Endodermal cell (in vitro differentiated cells): Measurements from ENCODE around the gene MZT1. TPM values are rescaled to one million over a fixed set of nuclear protein-coding genes. Genes with fewer than 3 reads are reported as not detected.

ENCODE experiments used
- DNase-seq: peaks from one replicate; pipeline ENCODE4 v3.0.0-alpha.2; 2017
- H3K27ac ChIP-seq: 2 replicates; pipeline ENCODE4 v1.5.1; 2013; ENCODE audit warnings: mild to moderate bottlenecking, low read depth, low read length, moderate library complexity
- H3K27me3 ChIP-seq: 2 replicates; pipeline ENCODE4 v1.6.1; 2013; ENCODE audit warnings: mild to moderate bottlenecking, low read length, moderate library complexity; ENCODE audit not compliant: insufficient read depth, control insufficient read depth, poor library complexity, severe bottlenecking
- H3K36me3 ChIP-seq: 2 replicates; pipeline ENCODE4 v1.7.0; 2013; ENCODE audit warnings: mild to moderate bottlenecking, low read length, moderate library complexity; ENCODE audit not compliant: control insufficient read depth, insufficient read depth
- H3K4me1 ChIP-seq: one replicate; pipeline ENCODE4 v1.7.0; 2013; ENCODE audit warnings: low read length; ENCODE audit not compliant: control insufficient read depth, insufficient read depth
- H3K4me3 ChIP-seq: 2 replicates; pipeline ENCODE4 v1.5.1; 2013; ENCODE audit warnings: mild to moderate bottlenecking, low read length, moderate library complexity
- H3K9ac ChIP-seq: 2 replicates; pipeline ENCODE4 v1.6.1; 2013; ENCODE audit warnings: mild to moderate bottlenecking, low read length, moderate library complexity; ENCODE audit not compliant: poor library complexity, severe bottlenecking; ENCODE audit errors: extremely low read depth
- H3K9me3 ChIP-seq: 2 replicates; pipeline ENCODE4 v1.6.1; 2013; ENCODE audit warnings: mild to moderate bottlenecking, low read length, moderate library complexity; ENCODE audit not compliant: control insufficient read depth
- H3K27ac Mint-ChIP-seq: 2 replicates; pipeline ENCODE4 v1.8.0; 2020; ENCODE audit warnings: mixed read lengths
- H3K27me3 Mint-ChIP-seq: 2 replicates; pipeline ENCODE4 v1.8.0; 2021; ENCODE audit warnings: mild to moderate bottlenecking, mixed read lengths; ENCODE audit not compliant: insufficient read depth
- H3K36me3 Mint-ChIP-seq: 2 replicates; pipeline ENCODE4 v1.8.0; 2020; ENCODE audit warnings: low read depth, mixed read lengths
- H3K4me1 Mint-ChIP-seq: 2 replicates; pipeline ENCODE4 v1.8.0; 2020; ENCODE audit warnings: mixed read lengths
- H3K4me3 Mint-ChIP-seq: 2 replicates; pipeline ENCODE4 v1.8.0; 2020; ENCODE audit warnings: mild to moderate bottlenecking, moderate library complexity, mixed read lengths
- H3K9me3 Mint-ChIP-seq: 2 replicates; pipeline ENCODE4 v1.8.0; 2020; ENCODE audit warnings: mild to moderate bottlenecking, mixed read lengths
- WGBS, 2 experiments: methylation state at CpG; one replicate each; pipeline versions ENCODE4 v1.1.5 to v1.1.7; 2013; ENCODE audit warnings: missing lambda C conversion rate in 2 of 2, mixed read lengths in 1 of 2; ENCODE audit not compliant: insufficient coverage in 1 of 2, insufficient read length in 1 of 2; 5-methylcytosine and 5-hydroxymethylcytosine counted together
- total RNA-seq, 2 donors: library from RNA; stranded (reverse); fragmentation: NEBNext Ultra II Directional in 1 of 2; extraction: Animal tissue kit (Norgen Biotek cat#: 25700) in 1 of 2; gene quantifications; 2 replicates in 1 of 2; 3 replicates in 1 of 2; pipeline ENCODE4 v1.2.1, GENCODE V29; 2021
- TF ChIP-seq, protein P1 (sequence below): fragments of 200-600 bp; sonication (generic); conservative IDR thresholded peaks from 2 replicates; pipeline ENCODE4 v1.5.0; 2021; ENCODE audit warnings: antibody characterized with exemption, mild to moderate bottlenecking

Gene MZT1
- total RNA-seq, 2 donors from 2014 or later = 22.0 to 27.5 TPM

DNA sequence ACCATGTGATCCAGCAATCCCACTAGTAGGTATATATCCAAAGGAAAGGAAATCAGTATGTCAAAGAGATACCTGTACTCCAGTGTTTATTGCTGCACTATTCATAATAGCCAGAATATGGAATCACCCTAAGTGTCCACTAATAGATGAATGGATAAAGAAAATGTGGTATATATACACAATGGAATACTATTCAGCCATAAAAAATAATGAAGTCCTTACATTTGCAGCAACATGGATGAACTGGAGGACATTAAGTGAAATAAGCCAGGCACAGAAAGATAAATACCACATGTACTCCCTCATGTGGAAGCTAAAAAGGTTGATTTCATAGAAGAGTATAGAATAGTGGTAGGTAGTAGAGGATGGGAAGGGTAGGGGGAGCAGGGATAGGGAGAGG is 23.8 kb upstream of the MZT1 start:
- TF ChIP-seq, protein P1, sequence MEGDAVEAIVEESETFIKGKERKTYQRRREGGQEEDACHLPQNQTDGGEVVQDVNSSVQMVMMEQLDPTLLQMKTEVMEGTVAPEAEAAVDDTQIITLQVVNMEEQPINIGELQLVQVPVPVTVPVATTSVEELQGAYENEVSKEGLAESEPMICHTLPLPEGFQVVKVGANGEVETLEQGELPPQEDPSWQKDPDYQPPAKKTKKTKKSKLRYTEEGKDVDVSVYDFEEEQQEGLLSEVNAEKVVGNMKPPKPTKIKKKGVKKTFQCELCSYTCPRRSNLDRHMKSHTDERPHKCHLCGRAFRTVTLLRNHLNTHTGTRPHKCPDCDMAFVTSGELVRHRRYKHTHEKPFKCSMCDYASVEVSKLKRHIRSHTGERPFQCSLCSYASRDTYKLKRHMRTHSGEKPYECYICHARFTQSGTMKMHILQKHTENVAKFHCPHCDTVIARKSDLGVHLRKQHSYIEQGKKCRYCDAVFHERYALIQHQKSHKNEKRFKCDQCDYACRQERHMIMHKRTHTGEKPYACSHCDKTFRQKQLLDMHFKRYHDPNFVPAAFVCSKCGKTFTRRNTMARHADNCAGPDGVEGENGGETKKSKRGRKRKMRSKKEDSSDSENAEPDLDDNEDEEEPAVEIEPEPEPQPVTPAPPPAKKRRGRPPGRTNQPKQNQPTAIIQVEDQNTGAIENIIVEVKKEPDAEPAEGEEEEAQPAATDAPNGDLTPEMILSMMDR = no peak
- Mint-ChIP-seq H3K9me3 (peaks cover 4% of the 10 kb centered on the region), H3K4me1 (no peaks in the 10 kb centered on the region), H3K4me3 (no peak overlapping the region), H3K36me3 (peaks cover 79% of the 10 kb centered on the region), H3K27me3 (no peaks in the 10 kb centered on the region), H3K27ac (no peak overlapping the region)
- no peak overlapping the region for H3K27ac ChIP-seq
- H3K27me3 ChIP-seq = no peaks in the 10 kb centered on the region
- H3K9ac ChIP-seq = no peak overlapping the region
- H3K9me3 ChIP-seq = no peaks in the 10 kb centered on the region
- no peak overlapping the region for H3K4me3 ChIP-seq
- peaks cover 94% of the 10 kb centered on the region for H3K36me3 ChIP-seq
- DNase-seq = no peak
- no peaks in the 10 kb centered on the region for H3K4me1 ChIP-seq

DNA sequence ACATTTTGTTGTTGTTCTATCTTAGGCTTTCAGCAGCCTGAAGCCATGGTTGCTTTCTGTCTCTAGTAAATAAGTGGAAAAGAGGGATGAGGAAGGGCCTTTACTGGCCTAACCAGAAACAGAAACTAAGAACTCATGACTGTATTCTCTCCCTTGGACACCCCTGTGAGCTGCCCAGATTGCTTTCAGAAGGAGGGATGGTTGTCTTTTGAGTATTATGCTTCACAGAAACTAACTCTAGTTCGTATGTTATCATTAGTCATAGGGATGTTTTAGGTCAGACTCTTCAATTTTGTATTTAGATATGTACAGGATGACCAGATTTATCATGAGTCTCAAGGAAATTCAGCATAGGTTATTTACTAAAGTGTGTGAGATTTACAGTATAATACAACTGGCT is 17.8 kb upstream of the MZT1 start:
- Histone ChIP-seq H3K36me3 (peaks cover 75% of the 10 kb centered on the region), H3K27ac (no peak overlapping the region), H3K4me3 (no peak overlapping the region), H3K4me1 (no peaks in the 10 kb centered on the region), H3K9ac (no peak overlapping the region), H3K27me3 (no peaks in the 10 kb centered on the region), H3K9me3 (no peaks in the 10 kb centered on the region)
- Mint-ChIP-seq H3K27me3 (no peaks in the 10 kb centered on the region), H3K4me3 (no peak overlapping the region), H3K27ac (no peak overlapping the region), H3K9me3 (no peaks in the 10 kb centered on the region), H3K36me3 (peaks cover 62% of the 10 kb centered on the region), H3K4me1 (peaks cover 3% of the 10 kb centered on the region)
- 95% methylated on average over 1 of the region's 1 CpG; no CpG with 5 or more reads in 1 of the 2 experiments for WGBS, 2 experiments
- TF ChIP-seq, protein P1 = no peak
- DNase-seq = no peak

DNA sequence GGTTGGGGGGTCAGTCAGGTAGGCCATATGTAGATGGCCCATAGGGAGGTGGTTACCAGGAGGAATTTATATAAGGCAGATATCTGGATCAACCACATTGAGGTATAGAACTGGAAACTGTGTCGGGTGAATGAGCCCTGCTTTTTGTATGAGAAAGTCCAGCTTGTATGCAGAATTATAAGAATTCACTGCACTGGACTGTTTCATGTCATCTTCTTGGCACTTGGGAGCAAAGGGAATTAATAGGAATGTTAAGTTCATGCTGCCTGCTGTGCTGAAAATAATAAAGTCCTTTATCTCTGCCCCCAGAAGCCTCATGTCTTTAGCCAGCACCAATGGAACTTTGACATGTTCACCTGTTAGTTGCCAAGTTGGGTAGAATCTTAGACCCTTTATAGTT is 12.6 kb upstream of the MZT1 start:
- H3K4me3 Mint-ChIP-seq = no peak overlapping the region
- H3K9me3 Mint-ChIP-seq = no peaks in the 10 kb centered on the region
- Histone ChIP-seq H3K27me3 (no peaks in the 10 kb centered on the region), H3K9ac (no peak overlapping the region), H3K4me1 (no peaks in the 10 kb centered on the region), H3K9me3 (no peaks in the 10 kb centered on the region), H3K27ac (no peak overlapping the region), H3K4me3 (no peak overlapping the region), H3K36me3 (peaks cover 69% of the 10 kb centered on the region)
- no peak for DNase-seq
- TF ChIP-seq, protein P1 = no peak
- no peak overlapping the region for H3K27ac Mint-ChIP-seq
- WGBS, 2 experiments = 91 to 98% methylated on average over 1 of the region's 1 CpG
- peaks cover 3% of the 10 kb centered on the region for H3K4me1 Mint-ChIP-seq
- peaks cover 47% of the 10 kb centered on the region for H3K36me3 Mint-ChIP-seq
- H3K27me3 Mint-ChIP-seq = no peaks in the 10 kb centered on the region
